PC-3 (cell line): ENCODE data around the gene TMF1. TPM values are rescaled to one million over a fixed set of nuclear protein-coding genes. Genes with fewer than 3 reads are reported as not detected.

Source experiments
- ATAC-seq: fragments of 200-7000 bp; cut with Tn5 transposase; 2 replicates; pipeline ENCODE4 v1.9.1; 2020; ENCODE audit warnings: mild to moderate bottlenecking, moderate library complexity
- BruUV-seq: library from RNA; stranded (reverse); fragments of 400-500 nt; replicated peaks from 2 replicates; lab custom pipeline; 2021; lab: Mats Ljungman, UMichigan
- CTCF ChIA-PET: fragments of 300-600 bp; sonication (Branson Sonifier 250); formaldehyde crosslinking; loops from one replicate; lab custom pipeline; 2022; ENCODE audit warnings: antibody characterized with exemption; lab: Charles Lee
- POLR2A ChIA-PET: fragments of 300-600 bp; sonication (Branson Sonifier 250); formaldehyde crosslinking; loops from one replicate; lab custom pipeline; 2022; ENCODE audit warnings: antibody characterized with exemption; ENCODE audit not compliant: unreplicated experiment; lab: Charles Lee
- DNase-seq: peaks from one replicate; pipeline ENCODE4 v3.0.0-alpha.2; 2015
- H2AFZ ChIP-seq: fragments of 300-600 bp; sonication (generic); 2 replicates; pipeline ENCODE4 v1.6.0; 2016; ENCODE audit warnings: antibody characterized with exemption, low read length
- H3F3A ChIP-seq: fragments of 300-600 bp; sonication (generic); one replicate; pipeline ENCODE4 v1.6.0; 2017; ENCODE audit warnings: antibody characterized with exemption, low read length, control low read depth, mild to moderate bottlenecking; ENCODE audit not compliant: unreplicated experiment
- H3K27ac ChIP-seq: fragments of 300-600 bp; sonication (generic); 2 replicates; pipeline ENCODE4 v1.5.1; 2016; ENCODE audit warnings: mild to moderate bottlenecking, low read length
- H3K27me3 ChIP-seq: fragments of 300-600 bp; sonication (generic); 2 replicates; pipeline ENCODE4 v1.6.1; 2016; ENCODE audit warnings: low read length, mixed read lengths
- H3K36me3 ChIP-seq: fragments of 300-600 bp; sonication (generic); 2 replicates; pipeline ENCODE4 v1.6.1; 2016; ENCODE audit warnings: low read depth, mixed run types, low read length, mixed read lengths
- H3K4me1 ChIP-seq: fragments of 300-600 bp; sonication (generic); 2 replicates; pipeline ENCODE4 v1.5.1; 2016; ENCODE audit warnings: low read length; ENCODE audit not compliant: insufficient read depth
- H3K4me2 ChIP-seq: fragments of 300-600 bp; sonication (generic); 2 replicates; pipeline ENCODE4 v1.6.0; 2016; ENCODE audit warnings: low read length
- H3K4me3 ChIP-seq: fragments of 300-600 bp; sonication (generic); 2 replicates; pipeline ENCODE4 v1.5.1; 2016; ENCODE audit warnings: mild to moderate bottlenecking, low read length, mixed read lengths
- H3K79me2 ChIP-seq: fragments of 300-600 bp; sonication (generic); 2 replicates; pipeline ENCODE4 v1.6.1; 2017; ENCODE audit warnings: low read length, mixed read lengths
- H3K9ac ChIP-seq: fragments of 300-600 bp; sonication (generic); 2 replicates; pipeline ENCODE4 v1.6.0; 2016; ENCODE audit warnings: mild to moderate bottlenecking, low read length
- H3K9me2 ChIP-seq: fragments of 300-600 bp; sonication (generic); replicated peaks from 2 replicates; pipeline ENCODE4 v1.6.1; 2016; ENCODE audit warnings: mixed run types, low read length, mixed read lengths
- H3K9me3 ChIP-seq: fragments of 300-600 bp; sonication (generic); 2 replicates; pipeline ENCODE4 v1.6.1; 2016; ENCODE audit warnings: low read length, mixed read lengths
- H4K20me1 ChIP-seq: fragments of 300-600 bp; sonication (generic); 2 replicates; pipeline ENCODE4 v1.6.1; 2016; ENCODE audit warnings: low read length, mixed read lengths
- CTCF ChIP-seq: fragments of 300-600 bp; sonication (generic); conservative IDR thresholded peaks from 2 replicates; pipeline ENCODE4 v1.5.1; 2017; ENCODE audit warnings: antibody characterized with exemption, low read depth, mild to moderate bottlenecking, low read length
- EZH2 ChIP-seq: fragments of 300-600 bp; sonication (generic); IDR thresholded peaks from one replicate; pipeline ENCODE4 v1.6.1; 2017; ENCODE audit warnings: antibody characterized with exemption, mild to moderate bottlenecking, low read length; ENCODE audit not compliant: unreplicated experiment
- EZH2phosphoT487 ChIP-seq: fragments of 300-600 bp; sonication (generic); IDR thresholded peaks from 2 replicates; pipeline ENCODE4 v1.6.1; 2018; ENCODE audit warnings: mild to moderate bottlenecking, antibody characterized with exemption, low read length, borderline replicate concordance
- intact Hi-C: fragments of 100-400 bp; cut with micrococcal nuclease; formaldehyde crosslinking; loops from 2 replicates; pipeline ENCODE4 v1.9.0; 2023
- total RNA-seq: library from RNA; depleted of rRNA; stranded (reverse); fragments of >200 nt; gene quantifications from 2 replicates; pipeline ENCODE4 v1.2.3, GENCODE V29; 2014

Gene TMF1
- total RNA-seq, 1 experiment from 2014 or later = 7.2 TPM

GRCh38 chr3:69097407-69098086, 45.4 kb upstream of the TMF1 start:
- Histone ChIP-seq H3K9ac (no peak overlapping the region), H3K4me1 (no peaks in the 10 kb centered on the region), H2AFZ (no peak overlapping the region), H4K20me1 (no peaks in the 10 kb centered on the region), H3K4me2 (no peak overlapping the region), H3K27ac (no peak overlapping the region), H3F3A (no peaks in the 10 kb centered on the region), H3K36me3 (no peaks in the 10 kb centered on the region), H3K79me2 (no peaks in the 10 kb centered on the region), H3K27me3 (no peaks in the 10 kb centered on the region), H3K4me3 (no peak overlapping the region), H3K9me3 (no peaks in the 10 kb centered on the region), H3K9me2 (no peaks in the 10 kb centered on the region)
- ChIA-PET POLR2A (no interaction called here), CTCF (no interaction called here)
- no peak for ATAC-seq
- DNase-seq = no peak
- no peak for TF ChIP-seq EZH2phosphoT487
- TF ChIP-seq CTCF = no peak
- TF ChIP-seq EZH2 = no peak
- no TSS peak for BruUV-seq
- intact Hi-C loops = no loop called here

- Histone ChIP-seq H3K36me3 (no peaks in the 10 kb centered on the region), H3K9ac (no peak overlapping the region), H4K20me1 (no peaks in the 10 kb centered on the region), H3K9me2 (no peaks in the 10 kb centered on the region), H2AFZ (no peak overlapping the region), H3K79me2 (no peaks in the 10 kb centered on the region; the same call in 1 of the 2 replicates), H3K4me2 (no peak overlapping the region), H3K27ac (no peak overlapping the region), H3K4me1 (no peaks in the 10 kb centered on the region), H3F3A (no peaks in the 10 kb centered on the region), H3K4me3 (no peak overlapping the region), H3K27me3 (no peaks in the 10 kb centered on the region), H3K9me3 (no peaks in the 10 kb centered on the region)
- ATAC-seq = no peak
- TF ChIP-seq CTCF (no peak), EZH2 (no peak)
- DNase-seq = no peak
- ChIA-PET CTCF (no interaction called here), POLR2A (no interaction called here)
- intact Hi-C loops = no loop called here
- no TSS peak for BruUV-seq
Observed at GRCh38 chr3:69096299-69096698, 44.2 kb upstream of the TMF1 start.

- H4K20me1 ChIP-seq = no peaks in the 10 kb centered on the region
- ATAC-seq = no peak
Observed at GRCh38 chr3:69095636-69096035, 43.5 kb upstream of the TMF1 start.

More at GRCh38 chr3:69095636-69096035, 43.5 kb upstream of the TMF1 start:
- Histone ChIP-seq H3K27me3 (no peaks in the 10 kb centered on the region), H3K9me3 (no peaks in the 10 kb centered on the region), H3K9ac (no peak overlapping the region), H3K27ac (no peak overlapping the region), H3K4me3 (no peak overlapping the region), H3K9me2 (no peaks in the 10 kb centered on the region), H3K79me2 (peaks cover 3% of the 10 kb centered on the region), H3K4me1 (no peaks in the 10 kb centered on the region), H3K36me3 (no peaks in the 10 kb centered on the region), H2AFZ (no peak overlapping the region), H3K4me2 (no peak overlapping the region), H3F3A (no peaks in the 10 kb centered on the region)
- TF ChIP-seq EZH2 (no peak), EZH2phosphoT487 (no peak), CTCF (no peak)
- no peak for DNase-seq
- intact Hi-C loops = no loop called here
- ChIA-PET POLR2A (no interaction called here), CTCF (no interaction called here)
- BruUV-seq = no TSS peak
